Effector memory CD4-positive, alpha-beta T cell (primary cell): ENCODE data around the gene KRTAP10-11.
"Not testable (repeated sequence)": the region's sequence is repeated elsewhere in the genome, so short reads cannot be mapped to it uniquely, and the experiment has no call there.

Experiments
- DNase-seq, 3 donors: peaks; one replicate each; pipeline ENCODE4 v3.0.0-alpha.2; 2020
- H3K27ac ChIP-seq: 2 replicates; pipeline ENCODE4 v1.7.0; 2013; ENCODE audit warnings: mild to moderate bottlenecking, low read length, moderate library complexity; ENCODE audit not compliant: insufficient read depth, poor library complexity, severe bottlenecking
- H3K27me3 ChIP-seq: replicated peaks from 2 replicates; pipeline ENCODE4 v1.7.0; 2013; ENCODE audit warnings: mild to moderate bottlenecking, low read length; ENCODE audit not compliant: insufficient read depth, control insufficient read depth, poor library complexity, severe bottlenecking
- H3K36me3 ChIP-seq: 2 replicates; pipeline ENCODE4 v1.7.0; 2013; ENCODE audit warnings: mild to moderate bottlenecking, low read length, moderate library complexity; ENCODE audit not compliant: control insufficient read depth, insufficient read depth
- H3K4me1 ChIP-seq: 2 replicates; pipeline ENCODE4 v1.7.0; 2013; ENCODE audit warnings: low read length, mild to moderate bottlenecking; ENCODE audit not compliant: control insufficient read depth, insufficient read depth, poor library complexity, severe bottlenecking
- H3K4me3 ChIP-seq: 2 replicates; pipeline ENCODE4 v1.7.0; 2013; ENCODE audit warnings: low read length, low read depth, mild to moderate bottlenecking; ENCODE audit not compliant: insufficient read depth, poor library complexity, severe bottlenecking
- H3K9me3 ChIP-seq: 2 replicates; pipeline ENCODE4 v1.7.0; 2013; ENCODE audit warnings: mild to moderate bottlenecking, low read length, moderate library complexity; ENCODE audit not compliant: control insufficient read depth
- total RNA-seq, 3 donors: gene quantifications; one replicate each; lab custom pipeline; 2026; lab: John Stamatoyannopoulos, UW

The KRTAP10-11 gene
- total RNA-seq = 0 reads per million in 3 donors

- H3K27ac ChIP-seq, H3K9me3 ChIP-seq, H3K27me3 ChIP-seq, H3K4me3 ChIP-seq, H3K36me3 ChIP-seq, DNase-seq, H3K4me1 ChIP-seq: not testable (repeated sequence)
Observed at GRCh38 chr21:44646366-44647221, at the start of gene KRTAP10-11. Gene KRTAP10-11, plus strand, starts transcription at chr21:44646414. Its CDS starts 45 bp downstream, at chr21:44646459.

GRCh38 chr21:44598061-44598460, 48.2 kb upstream of the KRTAP10-11 start:
- Histone ChIP-seq H3K27ac (no peak overlapping the region), H3K9me3 (no peaks in the 10 kb centered on the region), H3K4me1 (no peaks in the 10 kb centered on the region), H3K4me3 (no peak overlapping the region), H3K36me3 (no peaks in the 10 kb centered on the region), H3K27me3 (no peaks in the 10 kb centered on the region)
- DNase-seq = no peak

- no peaks in the 10 kb centered on the region for H3K4me1 ChIP-seq
- no peaks in the 10 kb centered on the region for H3K9me3 ChIP-seq
- H3K27me3 ChIP-seq = no peaks in the 10 kb centered on the region
- H3K36me3 ChIP-seq = no peaks in the 10 kb centered on the region
- no peak overlapping the region for H3K27ac ChIP-seq
- DNase-seq = no peak
- no peak overlapping the region for H3K4me3 ChIP-seq
Observed at GRCh38 chr21:44599264-44600029, 46.8 kb upstream of the KRTAP10-11 start.

- H3K27ac ChIP-seq, H3K27me3 ChIP-seq, H3K36me3 ChIP-seq, H3K9me3 ChIP-seq, H3K4me3 ChIP-seq, H3K4me1 ChIP-seq, DNase-seq: not testable (repeated sequence)
Observed at GRCh38 chr21:44600118-44600978, 45.9 kb upstream of the KRTAP10-11 start, which contains the start of gene KRTAP10-7. Gene KRTAP10-7, plus strand, starts transcription at chr21:44600597. Its CDS starts 25 bp downstream, at chr21:44600622.

GRCh38 chr21:44601091-44601490, 45.1 kb upstream of the KRTAP10-11 start:
- H3K4me1 ChIP-seq, DNase-seq, H3K27ac ChIP-seq, H3K4me3 ChIP-seq, H3K9me3 ChIP-seq, H3K27me3 ChIP-seq, H3K36me3 ChIP-seq: not testable (repeated sequence)

- DNase-seq = no peak
- H3K27ac ChIP-seq = no peak overlapping the region
- no peaks in the 10 kb centered on the region for H3K9me3 ChIP-seq
- H3K4me3 ChIP-seq = no peak overlapping the region
- no peaks in the 10 kb centered on the region for H3K36me3 ChIP-seq
- no peaks in the 10 kb centered on the region for H3K4me1 ChIP-seq
- no peaks in the 10 kb centered on the region for H3K27me3 ChIP-seq
Observed at GRCh38 chr21:44601596-44602462, 44.4 kb upstream of the KRTAP10-11 start.

GRCh38 chr21:44602463-44602850, 43.8 kb upstream of the KRTAP10-11 start:
- no peaks in the 10 kb centered on the region for H3K36me3 ChIP-seq
- H3K4me1 ChIP-seq = no peaks in the 10 kb centered on the region
- no peak for DNase-seq
- H3K4me3 ChIP-seq = no peak overlapping the region
- no peak overlapping the region for H3K27ac ChIP-seq
- H3K27me3 ChIP-seq = no peaks in the 10 kb centered on the region
- no peaks in the 10 kb centered on the region for H3K9me3 ChIP-seq

- H3K27me3 ChIP-seq = no peaks in the 10 kb centered on the region
- no peak overlapping the region for H3K27ac ChIP-seq
- no peak for DNase-seq
- no peaks in the 10 kb centered on the region for H3K36me3 ChIP-seq
- H3K9me3 ChIP-seq = no peaks in the 10 kb centered on the region
- no peaks in the 10 kb centered on the region for H3K4me1 ChIP-seq
- H3K4me3 ChIP-seq = no peak overlapping the region
Observed at GRCh38 chr21:44603109-44603875, 42.9 kb upstream of the KRTAP10-11 start.
